ENCODE data around the gene TDRD7.

TDRD7 gene

GRCh38 chr9:97437051-97437600 is 25.2 kb downstream of the TDRD7 start:
- Histone ChIP-seq H3K79me2 (no peaks in the 10 kb centered on the region), H3K27ac (no peak overlapping the region), H3K4me3 (ENCODE audit: low read depth, low read length) (no peak overlapping the region), H3K36me3 (ENCODE audit: control insufficient read depth, insufficient read depth, low read length) (no peaks in the 10 kb centered on the region), H3K4me2 (ENCODE audit: low read length) (no peak overlapping the region), H3K9me3 (ENCODE audit: control insufficient read depth, low read length) (no peaks in the 10 kb centered on the region), H3K27me3 (ENCODE audit: control insufficient read depth, insufficient read depth, low read length) (no peaks in the 10 kb centered on the region), H3K4me1 (no peaks in the 10 kb centered on the region), H2AFZ (no peak overlapping the region), H3K9ac (no peak overlapping the region)
- TF ChIP-seq, protein P1, sequence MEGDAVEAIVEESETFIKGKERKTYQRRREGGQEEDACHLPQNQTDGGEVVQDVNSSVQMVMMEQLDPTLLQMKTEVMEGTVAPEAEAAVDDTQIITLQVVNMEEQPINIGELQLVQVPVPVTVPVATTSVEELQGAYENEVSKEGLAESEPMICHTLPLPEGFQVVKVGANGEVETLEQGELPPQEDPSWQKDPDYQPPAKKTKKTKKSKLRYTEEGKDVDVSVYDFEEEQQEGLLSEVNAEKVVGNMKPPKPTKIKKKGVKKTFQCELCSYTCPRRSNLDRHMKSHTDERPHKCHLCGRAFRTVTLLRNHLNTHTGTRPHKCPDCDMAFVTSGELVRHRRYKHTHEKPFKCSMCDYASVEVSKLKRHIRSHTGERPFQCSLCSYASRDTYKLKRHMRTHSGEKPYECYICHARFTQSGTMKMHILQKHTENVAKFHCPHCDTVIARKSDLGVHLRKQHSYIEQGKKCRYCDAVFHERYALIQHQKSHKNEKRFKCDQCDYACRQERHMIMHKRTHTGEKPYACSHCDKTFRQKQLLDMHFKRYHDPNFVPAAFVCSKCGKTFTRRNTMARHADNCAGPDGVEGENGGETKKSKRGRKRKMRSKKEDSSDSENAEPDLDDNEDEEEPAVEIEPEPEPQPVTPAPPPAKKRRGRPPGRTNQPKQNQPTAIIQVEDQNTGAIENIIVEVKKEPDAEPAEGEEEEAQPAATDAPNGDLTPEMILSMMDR (IDR thresholded peaks at IDR 0.05) = no peak

DNA sequence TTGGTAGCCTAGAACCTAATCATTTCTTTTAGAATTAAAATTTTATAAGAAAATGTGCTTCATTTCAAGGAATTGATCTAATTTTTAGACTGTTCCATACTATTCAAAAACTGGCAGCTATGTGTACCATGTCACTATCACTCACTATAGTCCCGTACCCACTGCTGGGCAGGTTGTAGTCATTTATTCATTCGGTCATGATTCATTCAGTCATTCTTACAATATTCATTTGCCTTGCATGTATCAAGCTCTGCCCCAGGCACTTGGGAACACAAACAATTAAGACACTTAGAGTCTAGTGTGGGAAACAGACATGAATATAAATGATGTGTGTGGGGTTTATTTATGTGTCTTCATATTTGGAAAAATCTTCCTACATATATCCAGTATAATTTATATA is 26.4 kb downstream of the TDRD7 start:
- H3K4me3 ChIP-seq (ENCODE audit: low read depth, low read length) = no peak overlapping the region
- no peaks in the 10 kb centered on the region for H3K79me2 ChIP-seq
- no peaks in the 10 kb centered on the region for H3K9me3 ChIP-seq (ENCODE audit: control insufficient read depth, low read length)
- TF ChIP-seq, protein P1 (IDR thresholded peaks at IDR 0.05) = no peak
- no peak overlapping the region for H3K27ac ChIP-seq
- H3K4me2 ChIP-seq (ENCODE audit: low read length) = no peak overlapping the region
- no peak overlapping the region for H3K9ac ChIP-seq
- H2AFZ ChIP-seq = no peak overlapping the region
- no peaks in the 10 kb centered on the region for H3K27me3 ChIP-seq (ENCODE audit: control insufficient read depth, insufficient read depth, low read length)
- H3K4me1 ChIP-seq = no peaks in the 10 kb centered on the region
- H3K36me3 ChIP-seq (ENCODE audit: control insufficient read depth, insufficient read depth, low read length) = no peaks in the 10 kb centered on the region

- TF ChIP-seq, protein P1 (IDR thresholded peaks at IDR 0.05) = no peak
- Histone ChIP-seq H3K27me3 (ENCODE audit: control insufficient read depth, insufficient read depth, low read length) (no peaks in the 10 kb centered on the region), H3K4me1 (no peaks in the 10 kb centered on the region), H3K9ac (no peak overlapping the region), H2AFZ (no peak overlapping the region), H3K4me2 (ENCODE audit: low read length) (no peak overlapping the region), H3K36me3 (ENCODE audit: control insufficient read depth, insufficient read depth, low read length) (no peaks in the 10 kb centered on the region), H3K79me2 (no peaks in the 10 kb centered on the region), H3K9me3 (ENCODE audit: control insufficient read depth, low read length) (no peaks in the 10 kb centered on the region), H3K27ac (no peak overlapping the region), H3K4me3 (ENCODE audit: low read depth, low read length) (no peak overlapping the region)
Measured at GRCh38 chr9:97438666-97439065, 26.8 kb downstream of the TDRD7 start.

DNA sequence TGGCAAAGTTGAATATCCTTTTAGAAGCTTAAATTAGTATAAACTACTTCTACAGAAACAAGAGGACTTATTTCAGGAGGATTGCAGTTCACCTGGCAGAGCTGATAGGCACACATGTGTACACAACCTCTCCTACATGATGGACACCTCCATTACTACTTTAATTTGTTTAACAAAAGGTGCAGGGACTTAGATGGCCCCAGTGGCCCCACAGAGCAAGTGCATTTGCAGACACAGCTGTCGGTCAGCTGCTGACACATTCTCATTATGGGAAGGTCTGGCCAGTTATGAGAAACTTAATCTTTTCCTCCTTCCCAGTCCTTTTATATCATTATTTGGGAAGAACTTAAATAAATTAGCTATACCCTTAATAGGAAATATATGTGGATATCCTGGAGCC is 28.3 kb downstream of the TDRD7 start:
- no peak overlapping the region for H3K4me2 ChIP-seq (ENCODE audit: low read length)
- H3K4me1 ChIP-seq = no peaks in the 10 kb centered on the region
- no peak overlapping the region for H3K9ac ChIP-seq
- H3K79me2 ChIP-seq = no peaks in the 10 kb centered on the region
- no peaks in the 10 kb centered on the region for H3K27me3 ChIP-seq (ENCODE audit: control insufficient read depth, insufficient read depth, low read length)
- no peak overlapping the region for H3K27ac ChIP-seq
- no peaks in the 10 kb centered on the region for H3K36me3 ChIP-seq (ENCODE audit: control insufficient read depth, insufficient read depth, low read length)
- H3K4me3 ChIP-seq (ENCODE audit: low read depth, low read length) = no peak overlapping the region
- TF ChIP-seq, protein P1 (IDR thresholded peaks at IDR 0.05) = no peak
- H3K9me3 ChIP-seq (ENCODE audit: control insufficient read depth, low read length) = no peaks in the 10 kb centered on the region
- H2AFZ ChIP-seq = no peak overlapping the region

DNA sequence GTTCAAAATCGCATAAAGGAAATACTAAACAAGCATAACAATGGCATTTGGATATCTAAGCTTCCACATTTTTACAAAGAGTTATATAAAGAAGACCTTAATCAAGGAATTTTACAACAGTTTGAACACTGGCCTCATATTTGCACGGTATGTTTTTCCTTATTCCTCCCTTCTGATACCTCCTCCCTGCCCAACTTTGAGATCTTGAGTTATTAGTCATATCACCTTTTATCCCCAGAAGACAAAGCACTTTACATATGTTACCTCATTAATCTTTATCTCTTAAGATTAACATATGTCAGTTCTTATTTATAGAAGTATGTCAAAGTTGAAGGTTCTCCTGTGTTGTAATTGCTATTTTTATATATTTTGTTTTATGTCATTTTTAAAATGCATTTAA is 29.8 kb downstream of the TDRD7 start:
- H3K79me2 ChIP-seq = no peaks in the 10 kb centered on the region
- TF ChIP-seq, protein P1 (IDR thresholded peaks at IDR 0.05) = no peak
- H3K27me3 ChIP-seq (ENCODE audit: control insufficient read depth, insufficient read depth, low read length) = no peaks in the 10 kb centered on the region
- H3K4me1 ChIP-seq = no peaks in the 10 kb centered on the region
- no peak overlapping the region for H2AFZ ChIP-seq
- no peak overlapping the region for H3K27ac ChIP-seq
- no peak overlapping the region for H3K4me3 ChIP-seq (ENCODE audit: low read depth, low read length)
- no peaks in the 10 kb centered on the region for H3K36me3 ChIP-seq (ENCODE audit: control insufficient read depth, insufficient read depth, low read length)
- H3K9me3 ChIP-seq (ENCODE audit: control insufficient read depth, low read length) = no peaks in the 10 kb centered on the region
- H3K4me2 ChIP-seq (ENCODE audit: low read length) = no peak overlapping the region
- H3K9ac ChIP-seq = no peak overlapping the region

Data from parathyroid adenoma (tissue), 2 donors.